Stomach (tissue), 19 donors: ENCODE results near the gene TPPP. TPM values are rescaled to one million over a fixed set of nuclear protein-coding genes. Genes with fewer than 3 reads are reported as not detected.
"Not testable (repeated sequence)": the region's sequence is repeated elsewhere in the genome, so short reads cannot be mapped to it uniquely, and the experiment has no call there.

ENCODE experiments used
- DNase-seq, 2 donors: peaks; one replicate each; pipeline versions ENCODE4 v3.0.0 to v3.0.0-alpha.2; 2013 to 2019
- H3K27ac ChIP-seq, 5 donors: fragments of 200-600 bp in 4 of 5; sonication (generic) in 4 of 5; one replicate each; pipeline ENCODE4 v1.5.1; 2013 to 2019; ENCODE audit warnings: mild to moderate bottlenecking in 1 of 5, moderate library complexity in 1 of 5
- H3K27me3 ChIP-seq, 3 donors: fragments of 200-600 bp; sonication (generic); one replicate each; pipeline ENCODE4 v1.5.1; 2017 to 2019; ENCODE audit warnings: mixed run types in 1 of 3
- H3K36me3 ChIP-seq, 4 donors: fragments of 200-600 bp; sonication (generic); 1 replicate in 3 of 4; 2 replicates in 1 of 4; pipeline ENCODE4 v1.5.1; 2016 to 2019
- H3K4me1 ChIP-seq, 4 donors: fragments of 200-600 bp; sonication (generic); one replicate each; pipeline ENCODE4 v1.5.1; 2016 to 2019
- H3K4me3 ChIP-seq, 4 donors: fragments of 200-600 bp; sonication (generic) in 3 of 4; one replicate each; pipeline ENCODE4 v1.5.1; 2016 to 2019; ENCODE audit warnings: mild to moderate bottlenecking in 1 of 4
- H3K9me3 ChIP-seq, 4 donors: fragments of 200-600 bp; sonication (generic); one replicate each; pipeline ENCODE4 v1.5.1; 2016 to 2019
- POLR2AphosphoS5 ChIP-seq, 3 donors: sonication (generic); formaldehyde crosslinking; IDR thresholded peaks; one replicate each; pipeline ENCODE4 v1.6.1; 2016; ENCODE audit warnings: antibody characterized with exemption in 3 of 3
- WGBS, 5 donors: extraction: QIAGEN DNeasy Blood & Tissue Kit in 3 of 5; methylation state at CpG; one replicate each; pipeline versions ENCODE4 v1.1.5 to v1.1.7; 2013 to 2018; 5-methylcytosine and 5-hydroxymethylcytosine counted together
- intact Hi-C: fragments of 100-400 bp; cut with DNase I; formaldehyde crosslinking; loops from one replicate; pipeline ENCODE4 v1.15.1; 2023; ENCODE audit warnings: low total_unique reads
- long read RNA-seq, 10 donors: transcript quantifications; one replicate each; lab custom pipeline, GENCODE V29; 2026
- polyA plus RNA-seq, 3 donors: library from polyadenylated mRNA; stranded (reverse); fragments of 200-250 nt; gene quantifications; one replicate each; pipeline ENCODE4 v1.2.3, GENCODE V29; 2013
- total RNA-seq, 5 donors: library from RNA; depleted of rRNA; stranded (reverse); fragments of >200 nt; gene quantifications; one replicate each; pipeline versions ENCODE4 v1.1.0 to v1.2.3, GENCODE V29; 2014 to 2016
- donor health status: healthy with polysubstance abuse.
- donor health status: Bipolar disorder and iron deficiency.
- donor health status: healthy.

Gene TPPP
- total RNA-seq: 10 to 100 TPM in 1 of 5 donors, 1 to 10 TPM in 4; 2.4 to 11.0 (median 5.2) TPM
- 1 to 10 TPM; 1.2 to 1.7 (median 1.3) TPM for polyA plus RNA-seq
- long read RNA-seq, donor 1, full-length matches to known transcripts: 3 of 3 reads
- long read RNA-seq, donor 1, partial matches to known transcripts: 0 of 3 reads
- long read RNA-seq, donor 1, other reads (novel, unspliced or antisense): 0 of 3 reads
- long read RNA-seq, donor 2, full-length matches to known transcripts: 2 of 2 reads
- long read RNA-seq, donor 2, partial matches to known transcripts: 0 of 2 reads
- long read RNA-seq, donor 2, other reads (novel, unspliced or antisense): 0 of 2 reads
- long read RNA-seq, donor 3, full-length matches to known transcripts: 1 of 1 reads
- long read RNA-seq, donor 3, partial matches to known transcripts: 0 of 1 reads
- long read RNA-seq, donor 3, other reads (novel, unspliced or antisense): 0 of 1 reads
- long read RNA-seq, donor 4: 0 reads
- long read RNA-seq, donor 5, full-length matches to known transcripts: 2 of 2 reads
- long read RNA-seq, donor 5, partial matches to known transcripts: 0 of 2 reads
- long read RNA-seq, donor 5, other reads (novel, unspliced or antisense): 0 of 2 reads
- long read RNA-seq, donor 6: 0 reads
- long read RNA-seq, donor 7, full-length matches to known transcripts: 4 of 14 reads
- long read RNA-seq, donor 7, partial matches to known transcripts: 10 of 14 reads
- long read RNA-seq, donor 7, other reads (novel, unspliced or antisense): 0 of 14 reads
- long read RNA-seq, donor 8, partial matches to known transcripts: 6 of 6 reads
- long read RNA-seq, donor 8, other reads (novel, unspliced or antisense): 0 of 6 reads
- long read RNA-seq, donor 9, full-length matches to known transcripts: 1 of 1 reads
- long read RNA-seq, donor 9, partial matches to known transcripts: 0 of 1 reads
- long read RNA-seq, donor 9, other reads (novel, unspliced or antisense): 0 of 1 reads
- long read RNA-seq, donor 10, full-length matches to known transcripts: 2 of 2 reads
- long read RNA-seq, donor 10, partial matches to known transcripts: 0 of 2 reads
- long read RNA-seq, donor 10, other reads (novel, unspliced or antisense): 0 of 2 reads

GRCh38 chr5:693271-694041, at the start of gene TPPP:
TSS of gene TPPP (minus strand) at chr5:693352. CDS start at chr5:678060, 15,292 bp downstream.
- peak; percentile 90 to 94 for DNase-seq
- H3K36me3 ChIP-seq, H3K27me3 ChIP-seq, H3K9me3 ChIP-seq, intact Hi-C loops: not testable (repeated sequence)
- peaks cover 0 to 13% (median 10%) of the 10 kb centered on the region in 4 donors for H3K4me1 ChIP-seq
- H3K27ac ChIP-seq: peak within 1 kb of the TSS; percentile 61 to 81 (median 76)
- H3K4me3 ChIP-seq: peak within 1 kb of the TSS; percentile 54 to 74 (median 60)
- peak; percentile 53 to 92 (median 71) for TF ChIP-seq POLR2AphosphoS5 (IDR thresholded peaks at IDR 0.05)
- WGBS, 5 donors: 0 to 3% (median 1%) methylated on average over 22 to 82 of the region's 109 CpGs

DNA sequence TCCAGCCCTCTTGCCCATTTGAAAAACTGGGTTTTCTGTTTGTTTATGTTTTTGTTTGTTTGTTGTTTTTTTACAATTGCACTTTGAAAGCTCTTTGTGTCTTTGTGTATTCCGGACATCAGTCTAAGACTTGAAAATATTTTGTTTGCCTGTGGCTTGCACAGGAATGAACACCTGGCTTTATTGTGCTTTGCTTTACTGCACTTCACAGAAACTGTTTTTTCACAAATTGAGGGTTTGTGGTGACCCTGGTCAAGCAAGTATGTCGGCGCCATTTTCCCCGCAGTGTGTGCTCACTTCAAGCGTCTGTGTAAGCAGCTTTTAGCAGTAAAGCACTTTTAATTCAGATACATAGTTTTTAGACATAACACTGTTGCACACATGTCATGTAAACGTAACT, 49.1 kb upstream of the TPPP start:
- intact Hi-C loops, H3K9me3 ChIP-seq, H3K4me1 ChIP-seq, DNase-seq, H3K27ac ChIP-seq, H3K4me3 ChIP-seq, H3K27me3 ChIP-seq: not testable (repeated sequence)
- peaks cover 0 to 20% (median 0%) of the 10 kb centered on the region in 4 donors for H3K36me3 ChIP-seq
- WGBS, 5 donors: 81 to 92% (median 88%) methylated on average over 6 of the region's 6 CpGs

- DNase-seq, H3K27me3 ChIP-seq, H3K4me1 ChIP-seq, H3K27ac ChIP-seq, H3K9me3 ChIP-seq, H3K4me3 ChIP-seq, intact Hi-C loops: not testable (repeated sequence)
- WGBS, 5 donors: 57 to 80% methylated on average over 1 of the region's 1 CpG; no CpG with 5 or more reads in 3 of the 5 donors
- peaks cover 4 to 27% (median 15%) of the 10 kb centered on the region in 4 donors for H3K36me3 ChIP-seq
Measured at GRCh38 chr5:734145-734544, 41.0 kb upstream of the TPPP start.

- intact Hi-C loops, H3K4me1 ChIP-seq, DNase-seq, H3K27ac ChIP-seq, H3K4me3 ChIP-seq, H3K9me3 ChIP-seq, H3K27me3 ChIP-seq: not testable (repeated sequence)
- H3K36me3 ChIP-seq: peaks cover 4 to 27% (median 15%) of the 10 kb centered on the region in 4 donors
- WGBS, 5 donors: 88 to 94% (median 93%) methylated on average over 7 to 10 of the region's 10 CpGs
Measured at GRCh38 chr5:732754-733454, 39.8 kb upstream of the TPPP start.

GRCh38 chr5:729225-729624, 36.1 kb upstream of the TPPP start:
- H3K27me3 ChIP-seq: not testable (repeated sequence)

GRCh38 chr5:727087-727486, 33.9 kb upstream of the TPPP start:
- H3K27ac ChIP-seq, H3K4me1 ChIP-seq, intact Hi-C loops, H3K9me3 ChIP-seq, H3K27me3 ChIP-seq, H3K4me3 ChIP-seq: not testable (repeated sequence)
- WGBS, 5 donors: 35 to 53% (median 49%) methylated on average over 4 to 8 of the region's 9 CpGs
- H3K36me3 ChIP-seq: peaks cover 3 to 11% (median 6%) of the 10 kb centered on the region in 4 donors
- DNase-seq: peak in 1 of 2 donors; percentile 62

More at GRCh38 chr5:729225-729624, 36.1 kb upstream of the TPPP start:
- H3K27ac ChIP-seq, H3K4me3 ChIP-seq, H3K4me1 ChIP-seq, H3K9me3 ChIP-seq, DNase-seq, intact Hi-C loops: not testable (repeated sequence)
- H3K36me3 ChIP-seq: peaks cover 4 to 27% (median 15%) of the 10 kb centered on the region in 4 donors
- 71 to 100% (median 95%) methylated on average over 1 to 5 of the region's 7 CpGs for WGBS, 5 donors

GRCh38 chr5:723865-724264, 30.7 kb upstream of the TPPP start:
- H3K27ac ChIP-seq, DNase-seq, H3K4me1 ChIP-seq, H3K9me3 ChIP-seq, intact Hi-C loops, H3K4me3 ChIP-seq, H3K27me3 ChIP-seq: not testable (repeated sequence)
- WGBS, 5 donors: 77 to 91% (median 83%) methylated on average over 2 of the region's 6 CpGs
- H3K36me3 ChIP-seq: peaks cover 0 to 12% (median 0%) of the 10 kb centered on the region in 4 donors

DNA sequence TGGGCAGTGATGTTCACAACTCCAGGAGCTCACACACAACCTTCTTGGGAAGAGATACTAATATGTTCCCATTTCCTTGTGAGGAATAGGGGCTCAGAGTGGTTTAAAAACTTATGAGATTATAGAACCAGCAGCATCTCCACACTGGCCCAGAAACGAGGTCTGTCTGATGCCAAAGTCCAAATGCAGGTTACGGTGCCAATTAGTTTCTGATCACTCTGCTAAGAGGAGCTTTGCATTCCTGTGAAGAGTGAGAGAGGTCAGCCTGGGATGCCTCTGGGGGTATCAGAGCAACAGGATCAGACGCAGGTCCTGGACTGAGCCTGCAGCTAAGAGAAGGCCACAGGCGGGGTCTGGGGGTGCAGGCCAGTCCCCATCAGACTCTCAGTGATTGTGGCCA, 30.2 kb upstream of the TPPP start:
- H3K27ac ChIP-seq, H3K4me3 ChIP-seq, H3K27me3 ChIP-seq, H3K9me3 ChIP-seq, H3K4me1 ChIP-seq, DNase-seq, intact Hi-C loops: not testable (repeated sequence)
- H3K36me3 ChIP-seq: peaks cover 0 to 12% (median 0%) of the 10 kb centered on the region in 4 donors
- 40 to 79% (median 79%) methylated on average over 1 to 2 of the region's 4 CpGs; no CpG with 5 or more reads in 2 of the 5 donors for WGBS, 5 donors

DNA sequence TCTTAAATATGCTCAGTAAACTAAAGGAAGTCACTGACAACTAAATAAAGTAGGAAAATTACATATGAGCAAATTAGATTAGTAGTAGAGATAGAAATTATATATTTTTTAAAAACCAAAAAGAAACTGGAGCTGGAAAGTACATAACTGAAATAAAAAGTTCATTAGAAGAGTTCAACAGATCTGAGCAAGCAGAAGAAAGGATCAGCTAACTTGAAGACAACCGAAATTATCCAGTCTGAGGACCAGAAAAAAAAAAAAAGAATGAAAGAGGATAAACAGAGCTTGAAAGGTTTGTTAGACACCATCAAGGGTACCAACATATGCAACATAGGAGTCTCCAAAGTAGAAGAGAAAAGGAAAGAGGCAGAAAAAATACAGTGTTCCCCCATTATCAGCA, 26.2 kb upstream of the TPPP start:
- H3K4me3 ChIP-seq, H3K27me3 ChIP-seq, intact Hi-C loops, H3K9me3 ChIP-seq, DNase-seq, H3K27ac ChIP-seq: not testable (repeated sequence)
- 92 to 96% (median 92%) methylated on average over 1 of the region's 1 CpG for WGBS, 5 donors
- H3K36me3 ChIP-seq: peaks cover 0 to 12% (median 0%) of the 10 kb centered on the region in 4 donors
- H3K4me1 ChIP-seq: peaks cover 5 to 18% (median 6%) of the 10 kb centered on the region in 4 donors
